ENCODE results near the gene LPXN. TPM values are rescaled to one million over a fixed set of nuclear protein-coding genes. Genes with fewer than 3 reads are reported as not detected.

The LPXN gene
- total RNA-seq, 1 experiment from 2014 or later = 3.0 TPM

DNA sequence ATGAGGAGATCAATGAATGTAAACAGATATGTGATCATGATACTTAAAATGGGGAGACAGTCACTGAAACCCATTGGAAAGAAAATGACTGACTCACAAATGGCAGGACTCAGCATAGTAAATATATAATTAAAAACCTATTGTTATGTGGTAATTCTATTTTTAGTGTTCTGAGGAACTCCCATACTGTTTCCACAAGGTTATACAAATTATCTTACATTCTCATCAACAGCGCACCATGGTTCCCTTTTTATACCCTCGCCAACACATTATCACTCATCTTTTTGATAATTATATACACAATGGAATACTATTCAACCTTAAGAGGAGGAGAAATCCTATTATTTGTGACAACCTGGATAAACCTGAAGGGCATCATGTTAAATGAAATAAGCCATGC lies 84.8 kb downstream of the LPXN start:
- TF ChIP-seq, protein P1, sequence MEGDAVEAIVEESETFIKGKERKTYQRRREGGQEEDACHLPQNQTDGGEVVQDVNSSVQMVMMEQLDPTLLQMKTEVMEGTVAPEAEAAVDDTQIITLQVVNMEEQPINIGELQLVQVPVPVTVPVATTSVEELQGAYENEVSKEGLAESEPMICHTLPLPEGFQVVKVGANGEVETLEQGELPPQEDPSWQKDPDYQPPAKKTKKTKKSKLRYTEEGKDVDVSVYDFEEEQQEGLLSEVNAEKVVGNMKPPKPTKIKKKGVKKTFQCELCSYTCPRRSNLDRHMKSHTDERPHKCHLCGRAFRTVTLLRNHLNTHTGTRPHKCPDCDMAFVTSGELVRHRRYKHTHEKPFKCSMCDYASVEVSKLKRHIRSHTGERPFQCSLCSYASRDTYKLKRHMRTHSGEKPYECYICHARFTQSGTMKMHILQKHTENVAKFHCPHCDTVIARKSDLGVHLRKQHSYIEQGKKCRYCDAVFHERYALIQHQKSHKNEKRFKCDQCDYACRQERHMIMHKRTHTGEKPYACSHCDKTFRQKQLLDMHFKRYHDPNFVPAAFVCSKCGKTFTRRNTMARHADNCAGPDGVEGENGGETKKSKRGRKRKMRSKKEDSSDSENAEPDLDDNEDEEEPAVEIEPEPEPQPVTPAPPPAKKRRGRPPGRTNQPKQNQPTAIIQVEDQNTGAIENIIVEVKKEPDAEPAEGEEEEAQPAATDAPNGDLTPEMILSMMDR (IDR thresholded peaks at IDR 0.05) = no peak
- TF ChIP-seq POLR2AphosphoS5 (IDR thresholded peaks at IDR 0.05; ENCODE audit: low read depth, low read length) (no peak), TCF7L2 (IDR thresholded peaks at IDR 0.05; ENCODE audit: low read depth, low read length) (no peak), SIN3A (IDR thresholded peaks at IDR 0.05; ENCODE audit: borderline replicate concordance, insufficient read depth, low read depth, low read length) (no peak)
- TF ChIP-seq, protein P2, sequence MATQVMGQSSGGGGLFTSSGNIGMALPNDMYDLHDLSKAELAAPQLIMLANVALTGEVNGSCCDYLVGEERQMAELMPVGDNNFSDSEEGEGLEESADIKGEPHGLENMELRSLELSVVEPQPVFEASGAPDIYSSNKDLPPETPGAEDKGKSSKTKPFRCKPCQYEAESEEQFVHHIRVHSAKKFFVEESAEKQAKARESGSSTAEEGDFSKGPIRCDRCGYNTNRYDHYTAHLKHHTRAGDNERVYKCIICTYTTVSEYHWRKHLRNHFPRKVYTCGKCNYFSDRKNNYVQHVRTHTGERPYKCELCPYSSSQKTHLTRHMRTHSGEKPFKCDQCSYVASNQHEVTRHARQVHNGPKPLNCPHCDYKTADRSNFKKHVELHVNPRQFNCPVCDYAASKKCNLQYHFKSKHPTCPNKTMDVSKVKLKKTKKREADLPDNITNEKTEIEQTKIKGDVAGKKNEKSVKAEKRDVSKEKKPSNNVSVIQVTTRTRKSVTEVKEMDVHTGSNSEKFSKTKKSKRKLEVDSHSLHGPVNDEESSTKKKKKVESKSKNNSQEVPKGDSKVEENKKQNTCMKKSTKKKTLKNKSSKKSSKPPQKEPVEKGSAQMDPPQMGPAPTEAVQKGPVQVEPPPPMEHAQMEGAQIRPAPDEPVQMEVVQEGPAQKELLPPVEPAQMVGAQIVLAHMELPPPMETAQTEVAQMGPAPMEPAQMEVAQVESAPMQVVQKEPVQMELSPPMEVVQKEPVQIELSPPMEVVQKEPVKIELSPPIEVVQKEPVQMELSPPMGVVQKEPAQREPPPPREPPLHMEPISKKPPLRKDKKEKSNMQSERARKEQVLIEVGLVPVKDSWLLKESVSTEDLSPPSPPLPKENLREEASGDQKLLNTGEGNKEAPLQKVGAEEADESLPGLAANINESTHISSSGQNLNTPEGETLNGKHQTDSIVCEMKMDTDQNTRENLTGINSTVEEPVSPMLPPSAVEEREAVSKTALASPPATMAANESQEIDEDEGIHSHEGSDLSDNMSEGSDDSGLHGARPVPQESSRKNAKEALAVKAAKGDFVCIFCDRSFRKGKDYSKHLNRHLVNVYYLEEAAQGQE (IDR thresholded peaks at IDR 0.05; ENCODE audit: insufficient read depth in 1 of 2, low read depth in 2 of 2, low read length in 1 of 2) = no peak
- CTCF ChIA-PET = no interaction called here
- Histone ChIP-seq H3K4me1 (ENCODE audit: control insufficient read depth, insufficient read depth, low read length) (no peaks in the 10 kb centered on the region), H3K9me3 (ENCODE audit: control insufficient read depth, insufficient read depth, low read depth, low read length) (no peaks in the 10 kb centered on the region), H3K27me3 (ENCODE audit: control insufficient read depth, insufficient read depth, low read length) (peaks cover 2% of the 10 kb centered on the region; the same call in 1 of the 2 replicates), H3K27ac (ENCODE audit: low read length) (no peak overlapping the region), H3K36me3 (ENCODE audit: control insufficient read depth, insufficient read depth, low read length) (no peaks in the 10 kb centered on the region), H3K4me3 (ENCODE audit: low read depth in 2 of 2, low read length in 2 of 2) (no peak overlapping the region)
- POLR2A ChIA-PET = no interaction called here
- in situ Hi-C loops (cut with HindIII; ENCODE audit: low pct_unique_long_range_greater_than_20kb, low sequenced_read_pairs) = no loop called here
- DNase-seq (ENCODE audit: low read depth, low spot score) (no peak), ATAC-seq (no peak)
- intact Hi-C loops (cut with micrococcal nuclease; ENCODE audit: unreplicated experiment) = no loop called here
- no TSS peak for BruUV-seq (replicated peaks)

DNA sequence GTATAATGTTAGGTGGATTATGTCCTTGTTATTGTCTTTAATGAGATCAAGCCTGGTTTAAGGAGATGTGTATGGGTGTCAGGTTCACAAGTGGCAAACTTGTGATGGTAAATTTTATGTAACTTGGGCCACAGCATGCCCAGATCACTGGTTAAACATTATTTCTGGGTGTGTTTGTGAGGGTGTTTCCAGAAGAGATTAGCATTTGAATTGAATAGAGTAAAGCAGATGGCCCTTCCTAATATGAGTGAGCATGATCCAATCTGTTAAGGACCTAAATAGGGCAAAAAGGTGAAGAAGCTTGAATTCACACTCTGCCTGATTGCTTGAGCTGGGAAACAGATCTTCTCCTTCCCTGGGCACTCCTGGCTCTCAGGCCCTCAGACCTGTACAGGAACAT lies 88.5 kb downstream of the LPXN start:
- intact Hi-C loops (cut with micrococcal nuclease; ENCODE audit: unreplicated experiment) = no loop called here
- no peak for DNase-seq (ENCODE audit: low read depth, low spot score)
- Histone ChIP-seq H3K36me3 (ENCODE audit: control insufficient read depth, insufficient read depth, low read length) (no peaks in the 10 kb centered on the region), H3K27ac (ENCODE audit: low read length) (no peak overlapping the region), H3K4me3 (ENCODE audit: low read depth in 2 of 2, low read length in 2 of 2) (no peak overlapping the region), H3K4me1 (ENCODE audit: control insufficient read depth, insufficient read depth, low read length) (no peaks in the 10 kb centered on the region), H3K27me3 (ENCODE audit: control insufficient read depth, insufficient read depth, low read length) (0 out of 2 replicates have a peak, but pooled peaks cover 2% of the 10 kb centered on the region), H3K9me3 (ENCODE audit: control insufficient read depth, insufficient read depth, low read depth, low read length) (no peaks in the 10 kb centered on the region)
- ChIA-PET POLR2A (no interaction called here), CTCF (no interaction called here)
- TF ChIP-seq TCF7L2 (IDR thresholded peaks at IDR 0.05; ENCODE audit: low read depth, low read length) (no peak), POLR2AphosphoS5 (IDR thresholded peaks at IDR 0.05; ENCODE audit: low read depth, low read length) (no peak), SIN3A (IDR thresholded peaks at IDR 0.05; ENCODE audit: borderline replicate concordance, insufficient read depth, low read depth, low read length) (no peak)
- in situ Hi-C loops (cut with HindIII; ENCODE audit: low pct_unique_long_range_greater_than_20kb, low sequenced_read_pairs) = no loop called here
- BruUV-seq (replicated peaks) = no TSS peak
- no peak for ATAC-seq

DNA sequence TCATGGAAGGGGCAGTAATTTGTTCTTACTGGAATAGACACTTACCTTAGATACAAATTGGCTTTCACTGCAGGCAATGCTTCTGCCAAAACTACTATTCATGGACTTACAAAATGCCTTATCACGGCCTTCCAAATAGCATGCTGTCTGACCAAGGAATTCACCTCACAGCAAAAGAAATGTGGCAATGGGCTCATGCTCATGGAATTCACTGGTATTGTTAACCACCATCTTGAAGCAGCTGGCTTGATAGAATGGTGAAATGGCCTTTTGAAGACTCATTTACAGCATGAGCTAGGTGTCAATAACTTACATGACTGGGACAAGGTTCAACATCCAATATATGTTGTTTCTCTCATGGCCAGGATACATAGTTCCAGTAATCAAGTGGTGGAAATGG lies 89.7 kb downstream of the LPXN start:
- Histone ChIP-seq H3K27ac (ENCODE audit: low read length) (no peak overlapping the region), H3K4me1 (ENCODE audit: control insufficient read depth, insufficient read depth, low read length) (no peaks in the 10 kb centered on the region), H3K36me3 (ENCODE audit: control insufficient read depth, insufficient read depth, low read length) (no peaks in the 10 kb centered on the region), H3K27me3 (ENCODE audit: control insufficient read depth, insufficient read depth, low read length) (no peaks in the 10 kb centered on the region), H3K9me3 (ENCODE audit: control insufficient read depth, insufficient read depth, low read depth, low read length) (no peaks in the 10 kb centered on the region), H3K4me3 (ENCODE audit: low read depth in 2 of 2, low read length in 2 of 2) (no peak overlapping the region)
- DNase-seq (ENCODE audit: low read depth, low spot score) = no peak
- POLR2A ChIA-PET = no interaction called here
- intact Hi-C loops (cut with micrococcal nuclease; ENCODE audit: unreplicated experiment) (no loop called here), in situ Hi-C loops (cut with HindIII; ENCODE audit: low pct_unique_long_range_greater_than_20kb, low sequenced_read_pairs) (no loop called here)
- CTCF ChIA-PET = no interaction called here
- BruUV-seq (replicated peaks) = no TSS peak
- no peak for TF ChIP-seq TCF7L2 (IDR thresholded peaks at IDR 0.05; ENCODE audit: low read depth, low read length)
- TF ChIP-seq, protein P1 (IDR thresholded peaks at IDR 0.05) = no peak
- TF ChIP-seq POLR2AphosphoS5 (IDR thresholded peaks at IDR 0.05; ENCODE audit: low read depth, low read length) = no peak
- TF ChIP-seq SIN3A (IDR thresholded peaks at IDR 0.05; ENCODE audit: borderline replicate concordance, insufficient read depth, low read depth, low read length) = no peak
- TF ChIP-seq, protein P2 (IDR thresholded peaks at IDR 0.05; ENCODE audit: insufficient read depth in 1 of 2, low read depth in 2 of 2, low read length in 1 of 2) = no peak
- ATAC-seq = no peak

Measured in Panc1 (cell line).